UCSD-AML1 (cell line): ENCODE results near the gene MEGF6.
A peak's percentile ranks its signal among the peaks of the same experiment; 100 is the strongest.
"Not testable (repeated sequence)": the region's sequence is repeated elsewhere in the genome, so short reads cannot be mapped to it uniquely, and the experiment has no call there.

Experiments
- DNase-seq: peaks from one replicate; lab custom pipeline; 2025; ENCODE audit not compliant: unreplicated experiment; lab: John Stamatoyannopoulos, UW

MEGF6 gene

GRCh38 chr1:3575515-3575914 lies 35.8 kb downstream of the MEGF6 start:
- DNase-seq: not testable (repeated sequence)

DNA sequence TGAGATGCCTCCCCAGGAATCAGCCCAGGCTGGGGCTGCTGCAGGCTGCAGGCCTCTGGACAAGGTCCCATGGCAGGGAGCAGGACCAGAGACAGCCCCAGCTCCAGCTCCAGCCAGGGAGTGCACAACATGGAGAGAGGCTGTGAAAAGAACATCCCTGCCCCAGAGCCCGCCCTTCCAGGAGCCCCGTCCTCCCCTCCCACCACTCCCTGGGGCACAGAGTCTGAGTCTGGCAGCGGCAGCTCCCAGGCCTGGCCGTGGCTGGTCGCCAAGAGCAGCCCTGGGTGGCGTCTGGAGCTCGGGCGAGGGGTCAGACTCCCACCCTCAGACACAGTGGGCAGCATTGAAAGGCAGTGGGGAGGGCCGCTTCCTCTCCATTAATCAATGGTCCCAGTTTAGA lies 37.8 kb downstream of the MEGF6 start:
- no peak for DNase-seq

- DNase-seq: not testable (repeated sequence)
These were observed 38.7 kb downstream of the MEGF6 start for GRCh38 chr1:3572638-3573037.

- DNase-seq: no peak
These were observed 40.0 kb downstream of the MEGF6 start for GRCh38 chr1:3571263-3571662.

DNA sequence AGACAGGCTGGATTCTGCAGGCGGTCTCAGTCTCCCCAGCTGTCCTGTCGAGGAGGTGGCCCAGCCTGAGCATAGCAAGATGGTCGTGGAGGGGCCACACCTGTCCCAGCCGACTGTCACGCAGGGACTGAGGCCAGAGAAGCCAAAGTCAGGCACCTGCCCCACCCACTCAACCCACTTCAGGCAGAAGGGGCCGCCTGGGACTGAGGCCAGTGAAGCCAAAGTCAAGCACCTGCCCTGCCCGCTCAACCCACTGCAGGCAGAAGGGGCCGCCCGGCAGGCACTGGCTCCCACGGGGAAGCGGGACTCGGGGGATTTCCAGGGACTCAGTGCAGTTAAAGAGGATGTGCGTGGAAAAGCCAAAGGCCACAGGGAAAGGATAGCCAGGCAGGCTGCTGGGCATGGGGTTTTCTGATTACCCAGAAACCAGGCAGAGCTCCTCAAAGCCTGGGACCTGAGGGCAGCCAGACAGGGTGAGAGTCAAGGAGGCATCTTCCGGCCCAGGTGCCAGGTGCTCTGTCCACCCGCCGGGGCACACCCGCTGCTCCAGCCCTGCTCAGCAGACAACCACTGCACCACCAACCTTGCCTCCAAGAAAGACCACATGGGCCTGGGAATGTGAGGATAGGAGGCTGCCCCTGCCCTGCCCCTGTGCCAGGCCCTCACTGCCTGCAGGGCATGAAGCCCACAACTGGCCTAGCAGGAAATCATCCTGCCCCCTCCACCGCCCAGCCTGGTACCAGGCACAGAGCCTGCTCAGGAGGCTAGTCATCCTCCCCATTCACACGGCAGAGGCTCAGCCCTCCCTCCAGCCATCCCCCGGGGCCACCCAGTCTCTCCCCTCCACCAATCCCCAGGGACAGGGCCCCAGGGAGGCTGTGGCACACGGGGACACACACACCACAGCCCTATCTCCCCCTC lies 41.0 kb downstream of the MEGF6 start:
- DNase-seq: no peak

DNA sequence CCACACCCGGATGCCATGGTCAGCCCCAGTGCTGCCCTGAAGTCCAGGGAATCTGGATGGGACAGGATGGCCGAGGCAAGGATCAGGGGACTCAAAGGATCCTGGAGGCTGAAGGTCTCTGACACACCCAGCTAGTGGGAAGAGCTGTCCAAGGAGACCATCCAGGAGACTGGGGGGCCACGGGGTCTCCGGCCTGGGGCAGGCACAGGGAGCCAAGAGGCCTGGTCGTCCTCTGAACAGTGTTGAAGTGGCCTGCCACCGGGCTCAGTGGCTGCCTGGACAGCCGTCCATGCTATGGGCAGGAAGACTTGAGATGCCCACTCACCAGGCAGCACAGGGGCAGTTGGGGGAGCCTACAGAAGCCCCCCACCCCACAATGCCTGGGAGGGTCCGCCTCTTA lies 41.9 kb downstream of the MEGF6 start:
- DNase-seq: no peak

GRCh38 chr1:3568815-3569435 lies 42.4 kb downstream of the MEGF6 start:
- no peak for DNase-seq

DNA sequence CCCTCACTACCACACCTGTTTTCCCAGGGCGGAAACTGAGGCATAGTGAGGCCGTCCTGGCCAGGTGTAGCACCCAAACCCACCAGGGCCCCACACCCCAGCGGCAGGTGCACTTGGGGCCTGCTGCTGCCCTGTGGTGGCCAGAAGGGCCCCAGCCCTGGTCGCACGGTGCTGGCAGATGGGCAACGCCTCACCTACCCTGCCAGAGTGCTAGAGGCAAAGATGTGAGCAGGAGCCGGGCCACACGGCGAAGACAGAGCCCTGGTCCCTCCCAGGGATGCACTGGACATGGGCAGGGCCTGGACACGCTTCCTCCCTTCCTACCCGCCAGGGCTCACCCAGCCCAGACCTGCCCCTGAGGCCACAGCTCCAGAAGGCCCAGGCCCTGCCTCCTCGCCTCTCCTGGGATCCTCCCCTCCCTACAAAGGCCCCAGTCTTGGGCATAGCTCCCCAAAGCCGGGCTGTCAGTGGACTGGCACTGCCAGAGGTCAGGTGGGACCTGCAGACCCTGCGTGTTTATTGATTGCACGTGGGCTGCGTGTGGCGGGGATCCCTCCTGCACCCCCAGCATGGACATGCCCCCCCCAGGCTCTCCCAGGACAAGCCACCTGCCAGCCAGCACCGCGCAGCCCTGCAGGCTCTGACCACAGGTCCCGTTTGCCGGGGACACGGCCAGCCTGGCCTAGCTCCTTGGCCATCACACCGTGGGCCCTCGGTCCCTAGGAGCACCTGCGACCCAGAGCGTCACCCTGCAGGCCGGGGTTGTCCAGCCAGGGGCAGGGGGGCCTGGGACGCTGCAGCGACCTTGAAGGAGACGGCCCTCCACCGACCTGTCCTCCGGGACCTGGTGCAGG lies 44.1 kb downstream of the MEGF6 start:
- DNase-seq: no peak

- no peak for DNase-seq
These were observed 45.1 kb downstream of the MEGF6 start for GRCh38 chr1:3566003-3566885.

- DNase-seq: peak; percentile 35
These were observed 46.1 kb downstream of the MEGF6 start for GRCh38 chr1:3564921-3565831.

GRCh38 chr1:3563610-3564009 lies 47.7 kb downstream of the MEGF6 start:
- DNase-seq: no peak

- DNase-seq: no peak
These were observed 48.2 kb downstream of the MEGF6 start for GRCh38 chr1:3563125-3563524.

DNA sequence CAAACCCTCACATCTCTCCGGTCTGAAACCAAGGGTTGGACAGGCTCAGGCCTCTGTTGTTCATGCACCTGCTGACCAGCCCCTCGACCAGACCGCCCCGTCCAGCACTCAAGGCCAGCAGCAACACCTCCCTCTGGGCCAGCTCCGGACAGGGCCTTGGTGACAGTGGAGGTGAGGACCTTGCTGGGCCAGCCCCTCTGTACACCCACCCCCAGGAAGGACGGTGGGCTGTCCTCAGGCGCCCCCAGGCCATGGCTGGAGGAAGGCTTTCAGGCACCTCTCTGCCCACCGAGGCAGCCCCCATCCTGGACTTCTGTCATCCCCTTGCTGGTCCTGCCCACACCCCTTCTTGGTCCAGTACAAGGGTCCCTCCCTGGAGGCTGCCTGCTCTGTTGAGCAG lies 48.6 kb downstream of the MEGF6 start:
- DNase-seq: no peak

DNA sequence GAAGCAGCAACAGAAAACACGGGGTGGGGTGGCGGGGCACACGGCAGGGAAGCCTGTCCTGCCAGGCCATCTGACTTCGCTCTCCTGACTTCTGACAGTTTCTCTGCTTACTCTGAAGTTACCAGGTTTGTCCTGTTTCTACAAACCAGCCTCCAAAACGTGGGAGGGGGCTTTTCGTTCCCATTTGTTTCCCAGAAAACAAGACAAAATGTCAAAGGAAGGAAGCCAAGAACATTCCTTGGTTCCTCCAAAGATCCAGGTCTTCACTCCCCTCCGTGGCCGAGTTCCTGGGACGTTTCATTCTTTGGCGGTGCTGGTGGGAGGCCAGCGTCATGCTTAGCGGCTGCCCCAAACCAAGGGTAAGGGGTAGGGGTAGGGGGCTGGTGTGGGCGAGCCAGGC lies 49.6 kb downstream of the MEGF6 start:
- DNase-seq: no peak

DNA sequence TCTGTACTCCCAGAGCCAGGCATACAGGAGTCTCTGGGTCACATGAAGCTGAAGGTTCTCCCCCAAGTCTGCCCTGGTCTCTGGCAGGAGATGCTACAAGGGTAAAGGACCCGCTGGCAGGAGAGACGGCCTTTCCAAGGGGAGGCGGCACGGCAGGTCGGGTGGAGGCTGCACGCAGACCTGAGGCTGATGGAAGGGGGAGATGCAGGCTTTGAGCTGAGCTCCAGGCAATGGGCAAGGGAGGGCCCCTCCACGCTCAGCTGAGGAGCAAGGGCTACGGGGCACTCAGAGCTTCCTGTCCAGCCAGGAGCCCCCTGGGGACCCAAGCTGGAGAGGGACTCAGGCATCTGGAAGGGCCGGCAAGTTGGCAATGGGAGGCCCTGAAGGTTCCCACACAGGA lies 50.3 kb downstream of the MEGF6 start:
- DNase-seq: no peak

DNA sequence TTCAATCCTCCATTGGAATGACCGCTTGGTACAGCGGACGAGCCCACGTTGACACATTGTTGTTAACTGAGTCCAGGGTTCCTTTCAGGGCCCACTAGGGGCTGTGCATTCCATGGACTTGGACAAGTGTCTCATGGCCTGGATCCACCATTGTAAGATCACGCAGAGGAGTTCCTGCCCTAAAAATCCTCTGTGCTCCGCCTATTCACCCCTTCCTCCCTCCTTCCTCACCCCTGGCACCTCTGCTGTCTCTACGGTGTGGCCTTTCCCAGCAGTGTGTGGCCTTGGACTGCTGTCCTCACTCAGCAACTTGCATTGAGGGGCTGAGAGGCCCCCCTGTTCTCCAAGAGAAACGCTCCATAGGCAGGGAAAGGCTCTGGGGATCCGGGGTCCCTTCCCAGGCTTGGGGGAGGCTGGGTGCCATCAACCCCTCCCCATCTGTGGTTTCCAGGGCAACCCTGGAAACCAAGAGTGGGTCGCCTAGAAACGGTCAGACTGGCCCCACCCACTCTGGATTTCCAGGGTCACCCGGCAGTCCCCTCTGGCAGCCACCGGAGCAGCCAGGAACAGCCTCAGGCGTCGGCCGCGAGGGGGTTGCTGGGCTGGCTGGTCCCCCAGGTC lies 50.9 kb downstream of the MEGF6 start:
- DNase-seq: no peak

DNA sequence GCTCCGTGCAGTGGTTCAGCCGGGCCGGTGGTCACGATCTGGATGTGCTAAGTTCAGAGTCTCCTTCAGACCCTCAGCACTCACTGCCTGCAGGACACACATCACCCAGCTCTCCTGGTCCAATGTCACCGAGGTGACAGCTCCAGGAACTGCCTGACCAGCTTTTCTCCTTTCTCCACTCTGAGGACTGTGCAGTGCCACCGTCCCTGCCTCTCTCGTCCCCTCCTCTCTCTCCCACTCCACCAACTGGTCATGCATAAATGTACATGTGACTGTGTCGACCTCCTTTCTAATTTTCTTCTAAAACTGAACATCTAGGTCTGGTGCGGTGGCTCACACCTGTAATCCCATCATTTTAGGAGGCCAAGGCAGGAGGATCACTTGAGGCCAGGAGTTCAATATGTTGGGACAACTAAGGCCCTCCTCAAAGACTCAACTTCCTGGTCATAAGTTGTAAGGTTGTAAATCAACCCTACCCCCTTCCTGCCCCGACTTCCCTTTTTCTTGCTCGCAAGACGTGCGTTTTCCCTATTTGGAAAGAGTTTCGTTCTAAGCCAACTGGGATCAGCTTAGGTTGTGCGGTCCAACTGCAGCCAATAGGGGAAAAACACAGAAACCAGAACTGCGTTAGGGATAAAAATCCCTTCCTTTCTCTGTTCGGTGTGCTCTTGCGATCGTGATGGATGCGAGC lies 53.1 kb downstream of the MEGF6 start:
- DNase-seq: no peak

- DNase-seq: no peak
These were observed 53.9 kb downstream of the MEGF6 start for GRCh38 chr1:3557366-3557765.

DNA sequence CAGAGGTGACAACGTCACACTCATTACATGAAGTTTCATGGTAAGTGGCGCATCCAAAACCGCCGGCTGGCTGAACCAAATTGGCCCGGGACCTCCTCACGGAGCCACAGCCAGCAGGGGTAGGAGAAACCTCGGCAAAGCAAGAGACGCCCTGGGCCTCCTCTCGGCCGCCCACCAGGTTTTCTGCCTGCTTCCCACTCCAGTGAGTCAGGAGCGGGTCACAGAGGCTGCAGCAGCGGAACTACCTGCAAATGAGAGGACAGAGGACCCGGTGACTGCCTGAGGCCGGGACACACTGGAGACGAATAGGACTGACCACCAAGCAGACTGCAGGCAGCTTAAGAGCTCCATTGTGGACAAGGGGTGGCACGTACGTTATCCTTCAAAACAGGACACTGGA lies 55.0 kb downstream of the MEGF6 start:
- no peak for DNase-seq
